RWPE1 (cell line): Measurements from ENCODE around the gene CHMP5.
A peak's percentile ranks its signal among the peaks of the same experiment; 100 is the strongest.

Source experiments
- CTCF ChIA-PET: fragments of 350-600 bp; sonication (Branson Sonifier 250); formaldehyde crosslinking; extraction: SDS; loops from one replicate; lab custom pipeline; 2021; lab: Yijun Ruan, JAX
- POLR2A ChIA-PET: fragments of 400-600 bp; formaldehyde crosslinking; extraction: SDS; loops from one replicate; lab custom pipeline; 2020; ENCODE audit warnings: antibody characterized with exemption; ENCODE audit not compliant: low non-redundant PET; lab: Yijun Ruan, JAX
- DNase-seq: peaks from one replicate; pipeline ENCODE4 v3.0.0; 2012; ENCODE audit warnings: low spot score
- H3K27ac ChIP-seq: fragments of 450-650 bp; 2 replicates; pipeline ENCODE4 v1.5.1; 2017
- TF ChIP-seq, protein P1 (sequence below): fragments of 450-650 bp; conservative IDR thresholded peaks from 2 replicates; pipeline ENCODE4 v1.5.1; 2017; ENCODE audit warnings: low read depth, mild to moderate bottlenecking

Gene CHMP5

DNA sequence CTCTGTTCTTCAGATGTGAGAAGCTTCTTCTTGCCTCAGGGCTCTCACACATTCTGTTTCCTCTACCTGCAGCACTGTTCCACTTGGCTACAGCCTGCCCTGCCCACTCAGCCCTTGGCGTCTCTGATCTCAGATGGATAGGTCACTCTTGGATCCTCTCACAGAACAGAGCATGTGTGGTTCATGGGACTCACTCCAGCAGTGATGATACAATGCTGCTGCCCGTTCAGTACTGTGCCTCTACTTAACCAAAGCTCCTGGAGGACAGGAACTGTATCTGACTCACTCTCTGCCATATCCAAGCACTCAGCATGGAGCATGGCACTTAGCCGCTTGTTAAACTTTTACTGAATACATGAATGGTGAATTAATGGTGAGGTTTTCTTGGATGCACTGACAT lies 28.3 kb upstream of the CHMP5 start:
- ChIA-PET POLR2A (no interaction called here), CTCF (no interaction called here)
- H3K27ac ChIP-seq = peak overlapping the region; percentile 92; the same call in 1 of the 2 replicates
- DNase-seq = no peak
- TF ChIP-seq, protein P1, sequence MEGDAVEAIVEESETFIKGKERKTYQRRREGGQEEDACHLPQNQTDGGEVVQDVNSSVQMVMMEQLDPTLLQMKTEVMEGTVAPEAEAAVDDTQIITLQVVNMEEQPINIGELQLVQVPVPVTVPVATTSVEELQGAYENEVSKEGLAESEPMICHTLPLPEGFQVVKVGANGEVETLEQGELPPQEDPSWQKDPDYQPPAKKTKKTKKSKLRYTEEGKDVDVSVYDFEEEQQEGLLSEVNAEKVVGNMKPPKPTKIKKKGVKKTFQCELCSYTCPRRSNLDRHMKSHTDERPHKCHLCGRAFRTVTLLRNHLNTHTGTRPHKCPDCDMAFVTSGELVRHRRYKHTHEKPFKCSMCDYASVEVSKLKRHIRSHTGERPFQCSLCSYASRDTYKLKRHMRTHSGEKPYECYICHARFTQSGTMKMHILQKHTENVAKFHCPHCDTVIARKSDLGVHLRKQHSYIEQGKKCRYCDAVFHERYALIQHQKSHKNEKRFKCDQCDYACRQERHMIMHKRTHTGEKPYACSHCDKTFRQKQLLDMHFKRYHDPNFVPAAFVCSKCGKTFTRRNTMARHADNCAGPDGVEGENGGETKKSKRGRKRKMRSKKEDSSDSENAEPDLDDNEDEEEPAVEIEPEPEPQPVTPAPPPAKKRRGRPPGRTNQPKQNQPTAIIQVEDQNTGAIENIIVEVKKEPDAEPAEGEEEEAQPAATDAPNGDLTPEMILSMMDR = no peak

DNA sequence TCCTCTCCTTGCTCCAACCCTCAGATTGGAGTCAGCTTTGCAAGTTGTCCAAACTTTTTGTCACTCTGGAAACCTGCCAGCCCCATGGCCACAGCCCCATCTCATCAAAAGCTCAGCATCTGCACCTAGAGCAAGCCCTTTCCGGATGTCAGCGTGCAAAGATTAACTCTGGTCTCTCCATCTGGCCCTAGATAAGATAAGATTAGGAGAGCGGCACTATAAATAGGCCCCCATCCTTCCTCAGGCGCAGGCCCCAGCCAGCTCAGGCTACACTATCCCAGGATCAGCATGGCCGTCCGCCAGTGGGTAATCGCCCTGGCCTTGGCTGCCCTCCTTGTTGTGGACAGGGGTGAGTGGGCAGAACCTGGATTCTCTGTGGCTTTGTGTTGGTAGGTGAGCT lies 24.9 kb upstream of the CHMP5 start, which contains the start of gene SPINK4:
SPINK4 (plus strand) TSS at position 247 of the 400 bp plus-strand sequence; CDS start at position 289, 42 bp downstream.
- peak within 1 kb of the TSS; percentile 18 for H3K27ac ChIP-seq
- CTCF ChIA-PET = no interaction called here
- TF ChIP-seq, protein P1 = no peak
- POLR2A ChIA-PET = no interaction called here
- DNase-seq = no peak

DNA sequence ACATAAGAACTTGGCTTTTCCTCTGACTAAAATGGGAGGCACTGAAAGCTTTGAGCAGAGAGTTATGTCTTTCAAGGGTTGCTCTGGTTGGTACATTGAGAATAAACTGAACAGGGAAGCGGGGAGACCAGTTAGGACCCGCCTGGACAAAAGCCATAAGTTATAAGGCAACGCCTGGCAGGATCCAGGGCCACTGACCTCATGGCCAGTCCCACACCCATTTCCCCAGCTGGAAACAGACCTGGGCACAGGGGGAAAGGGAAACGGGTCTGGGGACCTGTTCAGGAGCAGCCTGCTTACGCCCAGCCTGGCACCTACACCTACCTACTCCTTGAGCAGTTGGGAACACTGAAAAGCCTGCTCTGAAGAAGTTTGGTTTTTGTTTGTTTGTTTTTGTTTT lies 23.6 kb upstream of the CHMP5 start:
- TF ChIP-seq, protein P1 = no peak
- no peak for DNase-seq
- CTCF ChIA-PET = no interaction called here
- POLR2A ChIA-PET = no interaction called here
- peak overlapping the region; percentile 13; the same call in 1 of the 2 replicates for H3K27ac ChIP-seq

DNA sequence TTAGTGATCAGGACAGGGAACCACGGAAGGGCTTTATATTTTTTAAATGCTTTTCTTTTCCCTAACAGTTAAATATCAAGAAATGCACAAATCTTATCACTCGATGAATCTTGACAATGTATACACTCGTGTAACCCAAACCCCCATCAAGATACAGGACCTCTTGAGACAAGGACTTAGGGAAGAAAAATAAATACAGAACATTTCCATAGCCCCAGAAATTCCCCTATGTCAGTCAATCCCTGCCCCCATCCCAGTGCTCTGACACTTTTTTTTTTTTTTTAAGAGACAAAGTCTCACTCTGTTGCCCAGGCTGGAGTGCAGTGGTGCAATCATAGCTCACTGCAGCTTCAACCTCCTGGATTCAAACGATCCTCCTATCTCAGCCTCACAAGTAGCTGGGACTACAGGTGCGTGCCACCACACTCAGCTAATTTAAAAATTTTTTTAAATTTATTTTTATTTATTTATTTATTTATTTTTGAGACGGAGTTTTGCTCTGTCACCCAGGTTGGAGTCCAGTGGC lies 22.2 kb upstream of the CHMP5 start:
- CTCF ChIA-PET = interaction anchor here (0.7 kb wide), 1 partner anchor 17 kb away, joined by 4 read pairs; no protein-coding TSS in a partner anchor
- TF ChIP-seq, protein P1 = no peak
- POLR2A ChIA-PET = no interaction called here

DNA sequence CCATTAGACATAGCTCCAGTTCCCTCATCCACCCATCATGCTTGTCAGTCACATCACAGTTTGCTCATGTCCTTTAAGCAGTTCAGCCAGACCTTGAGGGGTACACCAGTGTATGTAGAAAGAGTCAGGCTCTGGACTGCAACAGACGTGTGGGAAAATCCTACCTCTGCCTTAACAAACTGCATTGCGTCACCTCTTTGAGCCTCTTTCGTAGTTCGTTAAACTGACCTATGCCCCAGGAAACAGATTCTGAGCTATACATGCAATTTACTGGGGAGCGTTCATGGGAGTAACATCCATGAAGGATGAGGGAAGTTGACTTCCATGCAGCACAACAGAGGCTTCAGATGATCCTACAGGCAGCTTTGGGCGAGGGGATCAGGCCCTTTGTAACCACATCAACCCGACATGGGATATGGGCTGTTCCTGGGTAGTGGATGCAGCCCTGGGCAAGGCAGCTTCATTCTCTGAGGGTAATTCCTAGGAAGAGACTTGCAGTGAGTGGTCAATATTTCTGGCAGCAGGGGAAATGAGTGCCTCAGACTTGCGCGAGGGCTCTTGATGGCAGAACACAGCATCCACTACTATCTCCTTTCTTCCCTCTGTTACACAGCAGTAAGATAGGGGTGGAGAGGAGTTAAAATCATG lies 20.6 kb upstream of the CHMP5 start:
- TF ChIP-seq, protein P1 = no peak
- POLR2A ChIA-PET = no interaction called here
- DNase-seq = no peak
- H3K27ac ChIP-seq = no peak overlapping the region
- CTCF ChIA-PET = no interaction called here

More for the DNA sequence above, 22.2 kb upstream of the CHMP5 start:
- DNase-seq = no peak
- H3K27ac ChIP-seq = no peak overlapping the region

DNA sequence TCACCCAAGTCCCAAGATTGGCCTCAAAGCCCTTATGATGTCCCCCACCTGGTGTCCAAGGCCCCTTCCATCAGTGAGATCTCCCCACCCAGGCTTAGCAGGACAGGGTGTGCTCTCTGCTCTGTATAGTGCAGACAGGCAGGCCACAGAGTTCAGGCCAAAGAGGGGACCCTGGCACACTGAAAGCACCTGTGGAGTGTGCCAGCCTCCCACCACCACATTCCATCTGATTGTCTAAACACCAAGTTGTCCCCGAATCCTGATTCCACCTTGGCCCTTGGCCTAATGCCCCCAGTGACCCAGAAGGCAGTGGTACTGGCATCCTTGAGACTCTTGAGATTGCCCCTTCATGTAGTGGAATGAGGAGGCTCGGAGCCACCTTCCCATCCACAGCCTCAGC lies 19.5 kb upstream of the CHMP5 start:
- no peak overlapping the region for H3K27ac ChIP-seq
- CTCF ChIA-PET = no interaction called here
- TF ChIP-seq, protein P1 = no peak
- no peak for DNase-seq
- POLR2A ChIA-PET = no interaction called here
